Endothelial cell of umbilical vein (primary cell): Measurements from ENCODE around the gene SSBP3. TPM values are rescaled to one million over a fixed set of nuclear protein-coding genes. Genes with fewer than 3 reads are reported as not detected.

Experiments
- BruUV-seq: library from RNA; stranded (reverse); fragments of 400-500 nt; replicated peaks from 2 replicates; lab custom pipeline; 2021; lab: Mats Ljungman, UMichigan
- CTCF ChIA-PET: fragments of 300-600, 350-600 bp; sonication (Branson Sonifier 250); formaldehyde crosslinking; loops from one replicate; lab custom pipeline; 2021; ENCODE audit warnings: antibody characterized with exemption, inconsistent platforms; lab: Charles Lee
- POLR2A ChIA-PET: fragments of 300-600, 350-600 bp; sonication (Branson Sonifier 250); formaldehyde crosslinking; loops from one replicate; lab custom pipeline; 2021; ENCODE audit warnings: antibody characterized with exemption, inconsistent platforms; lab: Charles Lee
- DNase-seq: peaks from one replicate; pipeline ENCODE4 v3.0.0-alpha.2; 2011; ENCODE audit warnings: low read depth, low spot score
- FAIRE-seq: peaks from 2 replicates; lab custom pipeline; 2011; peaks lifted over from hg19 to GRCh38; lab: Jason Lieb, UNC
- H2AFZ ChIP-seq: 2 replicates; pipeline ENCODE4 v1.6.0; 2012; ENCODE audit warnings: low read depth, low read length, control low read depth, inconsistent platforms
- H3K27ac ChIP-seq: 2 replicates; pipeline ENCODE4 v1.5.1; 2011; ENCODE audit warnings: low read depth, mild to moderate bottlenecking, control low read depth, low read length, moderate library complexity; ENCODE audit not compliant: insufficient read depth
- H3K27me3 ChIP-seq, 2 experiments: 2 replicates each; pipeline versions ENCODE4 v1.6.0 to v1.6.1; 2011; ENCODE audit warnings: low read length in 2 of 2, mixed read lengths in 1 of 2; ENCODE audit not compliant: control insufficient read depth in 2 of 2, insufficient read depth in 2 of 2
- H3K36me3 ChIP-seq, 2 experiments: 2 replicates in 1 of 2; 3 replicates in 1 of 2; pipeline ENCODE4 v1.5.1; 2011; ENCODE audit warnings: low read length in 2 of 2, mild to moderate bottlenecking in 1 of 2, moderate library complexity in 1 of 2; ENCODE audit not compliant: control insufficient read depth in 2 of 2, insufficient read depth in 2 of 2; ENCODE audit errors: extremely low read depth in 1 of 2
- H3K4me1 ChIP-seq: 3 replicates; pipeline ENCODE4 v1.5.1; 2011; ENCODE audit warnings: mild to moderate bottlenecking, low read length; ENCODE audit not compliant: control insufficient read depth, insufficient read depth; ENCODE audit errors: extremely low read depth
- H3K4me2 ChIP-seq: 2 replicates; pipeline ENCODE4 v1.6.1; 2011; ENCODE audit warnings: low read length, control low read depth, mixed read lengths; ENCODE audit not compliant: insufficient read depth
- H3K4me3 ChIP-seq, 3 experiments: fragments of 200-600 bp in 1 of 3; sonication (generic), shearing (Covaris generic) in 1 of 3; replicated peaks in 1 of 3; 2 replicates each; pipeline ENCODE4 v1.5.1; 2011 to 2016; ENCODE audit warnings: control low read depth in 3 of 3, low read length in 3 of 3, mild to moderate bottlenecking in 2 of 3, inconsistent platforms in 1 of 3, low read depth in 1 of 3, moderate library complexity in 1 of 3; ENCODE audit not compliant: insufficient read depth in 1 of 3
- H3K79me2 ChIP-seq: 2 replicates; pipeline ENCODE4 v1.6.0; 2012; ENCODE audit warnings: low read length, inconsistent platforms; ENCODE audit not compliant: control insufficient read depth, insufficient read depth
- H3K9ac ChIP-seq: replicated peaks from 2 replicates; pipeline ENCODE3; 2011; ENCODE audit warnings: low read length, control low read depth; ENCODE audit not compliant: insufficient read depth; ENCODE audit errors: extremely low read depth
- H3K9me1 ChIP-seq: replicated peaks from 3 replicates; pipeline ENCODE4 v1.6.0; 2011; ENCODE audit warnings: mild to moderate bottlenecking, low read length; ENCODE audit not compliant: control insufficient read depth, insufficient read depth; ENCODE audit errors: extremely low read depth
- H3K9me3 ChIP-seq: replicated peaks from 2 replicates; pipeline ENCODE4 v1.5.1; 2012; ENCODE audit warnings: low read length, inconsistent platforms; ENCODE audit not compliant: control insufficient read depth, insufficient read depth
- H4K20me1 ChIP-seq: replicated peaks from 2 replicates; pipeline ENCODE3; 2011; ENCODE audit warnings: mild to moderate bottlenecking, low read length; ENCODE audit not compliant: control insufficient read depth, insufficient read depth; ENCODE audit errors: extremely low read depth
- CTCF ChIP-seq, 2 donors: IDR thresholded peaks; 1 replicate in 1 of 2; 2 replicates in 1 of 2; pipeline ENCODE4 v1.5.1; 2011; ENCODE audit warnings: low read length in 2 of 2, mild to moderate bottlenecking in 2 of 2, moderate library complexity in 2 of 2, control low read depth in 1 of 2, inconsistent platforms in 1 of 2, low read depth in 1 of 2; ENCODE audit not compliant: insufficient read depth in 1 of 2; ENCODE audit errors: extremely low read depth in 1 of 2
- EZH2 ChIP-seq: IDR thresholded peaks from 2 replicates; pipeline ENCODE4 v1.6.1; 2012; ENCODE audit warnings: borderline replicate concordance, low read depth, mild to moderate bottlenecking, moderate library complexity, low read length, inconsistent platforms; ENCODE audit not compliant: severe bottlenecking
- FOS ChIP-seq: IDR thresholded peaks from 2 replicates; pipeline ENCODE4 v1.6.1; 2011; ENCODE audit warnings: mild to moderate bottlenecking, low read length, moderate library complexity, borderline replicate concordance; ENCODE audit not compliant: insufficient read depth
- GATA2 ChIP-seq: IDR thresholded peaks from 2 replicates; pipeline ENCODE4 v1.7.0; 2011; ENCODE audit warnings: low read depth, mild to moderate bottlenecking, moderate library complexity, mixed read lengths, low read length; ENCODE audit not compliant: insufficient read length, insufficient read depth
- JUN ChIP-seq: IDR thresholded peaks from 2 replicates; pipeline ENCODE4 v1.6.1; 2011; ENCODE audit warnings: borderline replicate concordance, low read depth; ENCODE audit not compliant: insufficient read length, insufficient read depth
- MAX ChIP-seq: IDR thresholded peaks from 2 replicates; pipeline ENCODE4 v1.6.1; 2011; ENCODE audit not compliant: insufficient read depth, insufficient read length
- MYC ChIP-seq: IDR thresholded peaks from one replicate; pipeline ENCODE4 v1.6.1; 2011; ENCODE audit warnings: mild to moderate bottlenecking, low read depth, low read length
- POLR2A ChIP-seq: IDR thresholded peaks from 2 replicates; pipeline ENCODE4 v1.6.1; 2012; ENCODE audit warnings: low read depth, mild to moderate bottlenecking, control low read depth, low read length
- POLR2AphosphoS5 ChIP-seq: IDR thresholded peaks from 2 replicates; pipeline ENCODE4 v1.6.1; 2012; ENCODE audit warnings: low read depth, mild to moderate bottlenecking, control low read depth, low read length, moderate library complexity; ENCODE audit not compliant: insufficient read depth
- dilution Hi-C: fragments of 300-500 bp; cut with MboI; formaldehyde crosslinking; loops from one replicate; pipeline ENCODE4 v1.15.0; 2019; ENCODE audit warnings: low sequenced_read_pairs; ENCODE audit not compliant: extremely low pct_ligation_motif_present
- intact Hi-C: fragments of 100-400 bp; cut with micrococcal nuclease; formaldehyde crosslinking; loops from one replicate; pipeline ENCODE4 v1.10.0; 2022
- polyA plus RNA-seq, 4 experiments: library from polyadenylated mRNA; depleted of rRNA in 3 of 4; stranded (reverse) in 3 of 4; unstranded in 1 of 4; fragments of >200 nt; gene quantifications; 2 replicates each; pipeline versions ENCODE4 v1.2.1 to v1.2.3, GENCODE V29; 2011 to 2012; ENCODE audit warnings: missing spikeins in 1 of 4
- total RNA-seq: library from RNA; stranded (reverse); gene quantifications from 2 replicates; pipeline ENCODE4 v1.2.3, GENCODE V29; 2021

SSBP3 gene
- total and polyA plus RNA-seq, 2 donors (not counting 3 experiments of a cell fraction or from before 2014, with no cell fraction given): 44.9 to 59.4 TPM

- no peaks in the 10 kb centered on the region for H3K27me3 ChIP-seq
- CTCF ChIA-PET: interaction anchor here (1.1 to 1.5 kb wide), 3 partner anchors 11 to 119 kb away, joined by 3 to 6 read pairs (median 4); no protein-coding TSS in a partner anchor
- H3K9me1 ChIP-seq: no peaks in the 10 kb centered on the region
- POLR2A ChIA-PET: no interaction called here
- H2AFZ ChIP-seq: no peak overlapping the region
- FAIRE-seq (no peak), DNase-seq (no peak)
- H3K27ac ChIP-seq: no peak overlapping the region
- dilution Hi-C loops: no loop called here
- H3K4me3 ChIP-seq: no peak overlapping the region
- H3K79me2 ChIP-seq: peaks cover 37% of the 10 kb centered on the region
- TF ChIP-seq MYC (no peak), GATA2 (no peak), FOS (no peak), MAX (no peak), POLR2A (no peak), CTCF (IDR thresholded peaks at IDR 0.05; ENCODE audit: extremely low read depth in 1 of 2, insufficient read depth in 1 of 2, low read depth in 1 of 2, low read length in 2 of 2) (no peak), JUN (no peak), POLR2AphosphoS5 (no peak), EZH2 (no peak)
- no peaks in the 10 kb centered on the region for H3K36me3 ChIP-seq
- intact Hi-C loops: no loop called here
- H3K4me1 ChIP-seq: no peaks in the 10 kb centered on the region
- no peak overlapping the region for H3K9ac ChIP-seq
- BruUV-seq: no TSS peak
- H3K4me2 ChIP-seq: no peak overlapping the region
- no peaks in the 10 kb centered on the region for H4K20me1 ChIP-seq
- H3K9me3 ChIP-seq: no peaks in the 10 kb centered on the region
Measured at GRCh38 chr1:54370287-54370989, 35.8 kb downstream of the SSBP3 start.
